ENCODE results near the gene GAS7.

GAS7 gene

DNA sequence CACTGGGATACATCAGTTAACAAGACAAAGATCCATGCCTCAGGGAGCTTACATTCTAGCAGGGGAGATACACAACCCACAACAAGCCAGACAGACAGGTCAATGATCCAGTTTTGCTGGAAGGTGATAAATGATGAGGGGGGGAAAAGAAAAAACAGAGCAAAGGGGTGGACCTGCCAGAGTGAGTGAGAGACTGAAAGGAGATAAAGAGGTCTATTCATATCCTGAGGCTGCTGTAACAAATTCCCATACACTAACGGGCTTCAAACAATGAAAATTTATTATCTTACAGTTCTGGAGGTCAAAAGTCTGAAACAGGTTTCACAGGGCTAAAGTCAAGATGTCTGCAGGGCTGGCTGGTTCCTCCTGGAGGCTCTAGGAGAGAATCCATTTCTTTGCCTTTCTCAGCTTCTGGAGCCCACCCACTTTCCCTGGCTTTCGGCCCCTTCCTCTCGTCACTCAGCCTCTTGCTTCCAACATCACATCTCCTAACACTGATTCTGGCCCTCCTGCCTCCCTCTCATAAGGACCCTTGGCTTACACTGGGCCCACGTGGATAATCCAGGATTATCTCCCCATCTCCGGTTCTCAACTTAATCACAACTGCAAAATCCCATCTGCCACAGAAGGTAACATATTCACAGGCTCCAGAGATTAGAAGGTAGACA, 81.5 kb downstream of the GAS7 start:
- no peak overlapping the region for H3K4me3 ChIP-seq (ENCODE audit: low read depth, low read length)
- TF ChIP-seq, protein P1, sequence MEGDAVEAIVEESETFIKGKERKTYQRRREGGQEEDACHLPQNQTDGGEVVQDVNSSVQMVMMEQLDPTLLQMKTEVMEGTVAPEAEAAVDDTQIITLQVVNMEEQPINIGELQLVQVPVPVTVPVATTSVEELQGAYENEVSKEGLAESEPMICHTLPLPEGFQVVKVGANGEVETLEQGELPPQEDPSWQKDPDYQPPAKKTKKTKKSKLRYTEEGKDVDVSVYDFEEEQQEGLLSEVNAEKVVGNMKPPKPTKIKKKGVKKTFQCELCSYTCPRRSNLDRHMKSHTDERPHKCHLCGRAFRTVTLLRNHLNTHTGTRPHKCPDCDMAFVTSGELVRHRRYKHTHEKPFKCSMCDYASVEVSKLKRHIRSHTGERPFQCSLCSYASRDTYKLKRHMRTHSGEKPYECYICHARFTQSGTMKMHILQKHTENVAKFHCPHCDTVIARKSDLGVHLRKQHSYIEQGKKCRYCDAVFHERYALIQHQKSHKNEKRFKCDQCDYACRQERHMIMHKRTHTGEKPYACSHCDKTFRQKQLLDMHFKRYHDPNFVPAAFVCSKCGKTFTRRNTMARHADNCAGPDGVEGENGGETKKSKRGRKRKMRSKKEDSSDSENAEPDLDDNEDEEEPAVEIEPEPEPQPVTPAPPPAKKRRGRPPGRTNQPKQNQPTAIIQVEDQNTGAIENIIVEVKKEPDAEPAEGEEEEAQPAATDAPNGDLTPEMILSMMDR (IDR thresholded peaks at IDR 0.05; ENCODE audit: low read depth, low read length, missing control alignments), result no peak
- in situ Hi-C loops (cut with HindIII; ENCODE audit: low pct_ligation_motif_present, low sequenced_read_pairs), result no loop called here
- no peak for DNase-seq
- no peak overlapping the region for H3K27ac ChIP-seq
- no peaks in the 10 kb centered on the region for H3K36me3 ChIP-seq (replicated peaks)
- no peaks in the 10 kb centered on the region for H3K27me3 ChIP-seq (replicated peaks)

DNA sequence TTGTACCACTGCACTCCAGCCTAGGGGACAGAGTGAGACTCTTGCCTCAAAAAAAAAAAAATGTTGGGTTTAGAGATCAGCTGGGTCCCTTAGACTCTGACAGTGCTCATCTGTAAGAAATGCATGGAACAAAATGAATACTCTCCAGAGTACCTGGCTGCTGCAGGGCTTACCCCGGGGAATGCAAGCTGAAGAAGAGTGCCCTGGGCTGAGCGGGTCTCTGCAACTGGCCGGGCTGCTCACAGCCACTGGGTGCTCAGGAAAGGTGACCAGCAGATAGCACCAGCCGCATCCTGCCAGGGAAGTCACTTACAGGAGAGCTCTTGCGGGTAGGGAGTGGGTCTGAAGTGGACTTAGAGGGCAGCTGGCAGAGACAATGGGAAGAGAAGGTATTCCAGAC, 82.1 kb downstream of the GAS7 start:
- no peak for DNase-seq
- Histone ChIP-seq H3K36me3 (replicated peaks) (no peaks in the 10 kb centered on the region), H3K27me3 (replicated peaks) (no peaks in the 10 kb centered on the region), H3K27ac (no peak overlapping the region), H3K4me3 (ENCODE audit: low read depth, low read length) (no peak overlapping the region)
- TF ChIP-seq, protein P1 (IDR thresholded peaks at IDR 0.05; ENCODE audit: low read depth, low read length, missing control alignments), result no peak
- in situ Hi-C loops (cut with HindIII; ENCODE audit: low pct_ligation_motif_present, low sequenced_read_pairs), result no loop called here

DNA sequence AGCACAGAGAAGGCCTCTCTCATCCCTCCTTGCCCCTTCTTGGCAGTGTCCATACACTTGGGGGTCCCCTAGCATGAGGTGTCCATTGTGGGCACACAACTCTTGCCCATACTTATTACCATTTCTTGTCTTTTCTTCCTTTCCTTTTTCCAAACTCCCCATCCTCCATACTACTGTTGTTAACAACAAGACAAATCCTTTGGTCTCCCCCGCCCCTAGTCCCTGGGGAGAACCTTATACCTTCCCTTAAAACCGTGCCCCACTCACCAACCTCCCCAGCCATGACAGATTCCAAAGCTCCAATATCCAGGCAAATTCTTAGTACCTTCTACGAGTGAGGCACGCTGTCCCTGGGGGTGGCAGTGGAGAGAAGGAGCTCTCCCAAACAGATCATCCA, 82.9 kb downstream of the GAS7 start:
- TF ChIP-seq, protein P1 (IDR thresholded peaks at IDR 0.05; ENCODE audit: low read depth, low read length, missing control alignments), result no peak
- peak overlapping the region; percentile 81 for H3K27ac ChIP-seq
- no peaks in the 10 kb centered on the region for H3K36me3 ChIP-seq (replicated peaks)
- no peak for DNase-seq
- no peaks in the 10 kb centered on the region for H3K27me3 ChIP-seq (replicated peaks)
- no peak overlapping the region for H3K4me3 ChIP-seq (ENCODE audit: low read depth, low read length)
- in situ Hi-C loops (cut with HindIII; ENCODE audit: low pct_ligation_motif_present, low sequenced_read_pairs), result no loop called here

DNA sequence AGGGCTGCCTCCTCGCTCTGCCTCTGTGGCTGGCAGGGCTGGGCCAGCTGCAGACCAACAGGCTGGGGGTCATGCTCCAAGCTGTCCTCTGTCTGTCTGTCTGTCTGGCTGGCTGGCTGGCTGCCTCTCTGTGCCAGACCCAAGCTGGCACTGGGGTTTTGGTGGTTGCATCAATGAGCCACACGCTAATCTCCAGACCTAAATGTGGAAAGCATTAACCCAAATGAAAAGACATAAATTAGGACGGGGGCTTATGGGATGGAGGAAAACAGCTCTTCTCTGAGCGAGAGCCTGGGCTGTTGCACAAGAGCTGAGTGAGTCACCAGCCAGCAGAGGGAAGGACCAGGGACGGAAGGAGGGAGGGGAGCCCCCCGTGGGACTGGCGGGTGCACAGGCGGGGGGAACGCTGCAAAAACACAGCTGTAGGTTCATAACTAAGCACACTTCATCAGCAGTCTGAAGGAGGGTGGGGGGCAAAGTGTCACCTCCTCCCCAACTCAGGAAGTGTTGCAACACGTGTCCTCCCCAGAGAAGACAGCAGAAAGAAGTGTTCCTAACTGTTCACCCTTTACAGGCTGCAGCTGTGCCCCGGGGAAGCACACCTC, 83.4 kb downstream of the GAS7 start:
- Histone ChIP-seq H3K27ac (peak overlapping the region; percentile 81), H3K4me3 (ENCODE audit: low read depth, low read length) (peak overlapping the region; percentile 29)

DNA sequence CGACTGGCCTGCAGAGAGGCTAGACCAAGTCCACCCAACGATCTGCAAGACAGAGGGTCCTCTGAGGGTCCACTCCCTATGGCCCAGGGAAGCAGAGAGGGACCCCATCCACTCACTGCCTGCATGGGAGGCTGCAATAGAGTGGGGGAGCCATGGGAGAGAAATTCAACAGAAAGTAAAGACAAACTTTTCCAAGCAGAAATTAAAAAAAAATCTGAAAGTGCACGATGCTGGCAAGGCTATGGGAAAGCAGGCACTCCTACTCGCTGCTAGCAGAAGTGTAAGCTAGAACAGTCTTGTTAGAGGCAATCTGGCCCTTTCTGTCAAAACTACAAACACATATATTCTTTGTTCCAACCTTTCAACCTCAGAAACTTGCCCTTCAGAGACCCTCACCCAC, 85.4 kb downstream of the GAS7 start:
- no peak overlapping the region for H3K4me3 ChIP-seq (ENCODE audit: low read depth, low read length)
- in situ Hi-C loops (cut with HindIII; ENCODE audit: low pct_ligation_motif_present, low sequenced_read_pairs), result no loop called here
- no peaks in the 10 kb centered on the region for H3K36me3 ChIP-seq (replicated peaks)
- no peak overlapping the region for H3K27ac ChIP-seq
- TF ChIP-seq, protein P1 (IDR thresholded peaks at IDR 0.05; ENCODE audit: low read depth, low read length, missing control alignments), result no peak
- H3K27me3 ChIP-seq (replicated peaks), result no peaks in the 10 kb centered on the region
- no peak for DNase-seq

More for the DNA sequence above, 83.4 kb downstream of the GAS7 start:
- Histone ChIP-seq H3K36me3 (replicated peaks) (no peaks in the 10 kb centered on the region), H3K27me3 (replicated peaks) (no peaks in the 10 kb centered on the region)
- in situ Hi-C loops (cut with HindIII; ENCODE audit: low pct_ligation_motif_present, low sequenced_read_pairs), result no loop called here
- DNase-seq, result peak; percentile 84
- TF ChIP-seq, protein P1 (IDR thresholded peaks at IDR 0.05; ENCODE audit: low read depth, low read length, missing control alignments), result no peak

Data from brain microvascular endothelial cell (primary cell).